Ascending aorta (tissue), 2 donors: ENCODE results near the gene ISCA2. TPM values are rescaled to one million over a fixed set of nuclear protein-coding genes. Genes with fewer than 3 reads are reported as not detected.

Experiments used
- DNase-seq, 2 donors: peaks; one replicate each; pipeline ENCODE4 v3.0.0-alpha.2; 2019; ENCODE audit warnings: low spot score in 2 of 2
- H3K27ac ChIP-seq, 2 donors: fragments of 200-600 bp; sonication (generic); one replicate each; pipeline ENCODE4 v1.5.1; 2016 to 2017; ENCODE audit warnings: mild to moderate bottlenecking in 1 of 2
- H3K27me3 ChIP-seq: fragments of 200-600 bp; sonication (generic); one replicate; pipeline ENCODE4 v1.5.1; 2017
- H3K36me3 ChIP-seq, 2 donors: fragments of 200-600 bp; sonication (generic); one replicate each; pipeline ENCODE4 v1.5.1; 2016
- H3K4me1 ChIP-seq, 2 donors: fragments of 200-600 bp; sonication (generic); one replicate each; pipeline ENCODE4 v1.5.1; 2016 to 2017; ENCODE audit warnings: mild to moderate bottlenecking in 1 of 2
- H3K4me3 ChIP-seq, 2 donors: fragments of 200-600 bp; sonication (generic); one replicate each; pipeline ENCODE4 v1.5.1; 2016 to 2017; ENCODE audit warnings: mild to moderate bottlenecking in 1 of 2
- H3K9me3 ChIP-seq, 2 donors: fragments of 200-600 bp; sonication (generic); one replicate each; pipeline ENCODE4 v1.5.1; 2016
- intact Hi-C: fragments of 100-400 bp; cut with DNase I; formaldehyde crosslinking; loops from one replicate; pipeline ENCODE4 v1.15.1; 2023
- total RNA-seq: library from RNA; depleted of rRNA; stranded (reverse); fragments of >200 nt; gene quantifications from one replicate; pipeline ENCODE4 v1.1.0, GENCODE V29; 2016
- TF ChIP-seq, protein P1 (sequence below), 3 experiments: fragments of 200-600 bp in 2 of 3; fragments of 450-650 bp in 1 of 3; sonication (generic) in 2 of 3; IDR thresholded peaks; one replicate each; pipeline ENCODE4 v1.5.1; 2016 to 2019; ENCODE audit warnings: antibody characterized with exemption in 3 of 3, mild to moderate bottlenecking in 1 of 3, moderate library complexity in 1 of 3

The ISCA2 gene
- total RNA-seq, 1 donor from 2014 or later, result 10.0 TPM

DNA sequence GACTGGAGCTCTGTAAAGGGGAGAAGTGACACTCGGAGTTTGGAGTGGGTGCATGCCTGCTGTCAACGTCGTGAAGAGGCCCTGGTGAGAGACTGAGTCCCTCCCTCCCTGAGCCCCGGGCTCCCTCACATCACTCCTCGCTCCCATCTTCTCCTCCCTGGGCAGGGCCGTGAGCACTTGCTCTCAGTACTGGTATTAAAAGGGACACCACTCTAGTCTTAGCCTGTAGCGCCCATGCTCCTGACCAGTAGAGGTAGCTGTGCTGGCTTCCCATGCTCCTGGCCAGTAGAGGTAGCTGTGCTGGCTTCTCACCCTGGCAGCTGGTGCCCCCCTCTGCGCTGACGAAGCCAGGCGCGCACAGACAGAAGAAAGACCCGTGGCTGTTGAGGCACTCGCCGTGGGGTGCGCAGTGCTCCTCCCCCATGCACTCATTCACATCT, 14.7 kb downstream of the ISCA2 start:
- Histone ChIP-seq H3K36me3 (peaks cover 69 to 78% of the 10 kb centered on the region in 2 donors), H3K27ac (peak overlapping the region; percentile 78 to 82), H3K4me1 (peaks cover 5 to 29% of the 10 kb centered on the region in 2 donors), H3K4me3 (no peak overlapping the region), H3K27me3 (no peaks in the 10 kb centered on the region), H3K9me3 (no peaks in the 10 kb centered on the region)
- intact Hi-C loops, result no loop called here
- DNase-seq, result peak in 1 of 2 donors; percentile 58
- TF ChIP-seq, protein P1, sequence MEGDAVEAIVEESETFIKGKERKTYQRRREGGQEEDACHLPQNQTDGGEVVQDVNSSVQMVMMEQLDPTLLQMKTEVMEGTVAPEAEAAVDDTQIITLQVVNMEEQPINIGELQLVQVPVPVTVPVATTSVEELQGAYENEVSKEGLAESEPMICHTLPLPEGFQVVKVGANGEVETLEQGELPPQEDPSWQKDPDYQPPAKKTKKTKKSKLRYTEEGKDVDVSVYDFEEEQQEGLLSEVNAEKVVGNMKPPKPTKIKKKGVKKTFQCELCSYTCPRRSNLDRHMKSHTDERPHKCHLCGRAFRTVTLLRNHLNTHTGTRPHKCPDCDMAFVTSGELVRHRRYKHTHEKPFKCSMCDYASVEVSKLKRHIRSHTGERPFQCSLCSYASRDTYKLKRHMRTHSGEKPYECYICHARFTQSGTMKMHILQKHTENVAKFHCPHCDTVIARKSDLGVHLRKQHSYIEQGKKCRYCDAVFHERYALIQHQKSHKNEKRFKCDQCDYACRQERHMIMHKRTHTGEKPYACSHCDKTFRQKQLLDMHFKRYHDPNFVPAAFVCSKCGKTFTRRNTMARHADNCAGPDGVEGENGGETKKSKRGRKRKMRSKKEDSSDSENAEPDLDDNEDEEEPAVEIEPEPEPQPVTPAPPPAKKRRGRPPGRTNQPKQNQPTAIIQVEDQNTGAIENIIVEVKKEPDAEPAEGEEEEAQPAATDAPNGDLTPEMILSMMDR (IDR thresholded peaks at IDR 0.05), result no peak

DNA sequence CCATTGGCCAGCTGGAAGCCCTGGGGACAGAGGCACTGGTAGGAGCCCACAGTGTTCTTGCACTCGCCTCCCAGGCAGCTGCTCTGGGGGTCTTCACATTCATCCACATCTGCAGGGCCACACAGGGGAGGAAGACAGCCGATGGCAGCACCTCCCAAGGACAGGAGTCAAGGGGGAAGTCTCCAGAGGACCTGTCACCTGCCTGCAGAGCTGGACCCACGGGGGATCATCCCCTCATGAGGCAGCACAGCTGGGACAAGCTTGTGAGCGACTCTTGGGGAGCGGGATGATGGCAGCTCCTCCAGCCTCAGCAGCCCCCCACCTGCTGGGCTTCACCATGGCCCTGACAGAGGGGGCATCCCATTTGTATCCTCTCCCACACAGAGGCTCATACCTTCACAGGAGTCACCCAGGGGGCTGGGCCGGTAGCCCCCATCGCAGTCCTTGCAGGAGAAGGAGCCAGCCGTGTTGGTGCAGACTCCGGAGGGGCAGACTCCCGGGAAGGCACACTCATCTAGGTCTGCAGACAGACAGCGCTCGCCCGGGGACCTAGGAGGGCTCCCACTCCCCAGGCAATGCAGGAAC, 15.4 kb downstream of the ISCA2 start:
- Histone ChIP-seq H3K9me3 (no peaks in the 10 kb centered on the region), H3K4me3 (no peak overlapping the region), H3K4me1 (peaks cover 5 to 35% of the 10 kb centered on the region in 2 donors), H3K36me3 (peaks cover 68 to 72% of the 10 kb centered on the region in 2 donors), H3K27me3 (no peaks in the 10 kb centered on the region), H3K27ac (peak overlapping the region; percentile 78 to 82)
- TF ChIP-seq, protein P1 (IDR thresholded peaks at IDR 0.05), result no peak
- intact Hi-C loops, result no loop called here
- DNase-seq, result peak in 1 of 2 donors; percentile 61

DNA sequence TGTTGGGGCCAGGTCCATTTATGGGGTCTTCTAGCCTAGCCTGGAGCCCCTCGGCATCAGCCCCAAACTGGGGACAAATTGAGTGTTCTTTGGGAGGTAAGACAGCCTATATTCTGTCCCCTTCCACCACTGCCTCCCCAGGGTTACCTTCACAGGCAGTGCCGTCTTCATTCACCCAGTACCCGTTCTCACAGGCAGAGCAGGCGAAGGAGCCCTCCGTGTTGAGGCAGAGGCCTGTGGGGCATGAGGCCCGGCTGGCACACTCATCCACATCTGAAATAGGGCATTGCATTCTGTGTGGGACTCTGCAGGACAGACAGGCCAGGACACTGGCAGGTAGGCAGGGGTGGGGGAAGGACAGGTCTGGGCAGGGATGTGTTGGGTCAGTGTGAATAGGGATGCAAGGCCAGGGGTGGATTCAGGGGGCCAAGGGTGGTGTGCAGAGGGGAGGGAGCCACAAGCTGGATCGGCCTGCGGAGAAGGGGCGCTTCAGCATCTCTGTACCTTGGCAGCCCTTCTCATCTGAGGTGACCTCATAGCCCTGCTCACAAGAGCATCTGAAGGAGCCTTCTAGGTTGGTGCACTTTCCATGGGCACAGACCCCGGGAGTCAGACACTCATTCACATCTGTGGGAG, 16.1 kb downstream of the ISCA2 start:
- H3K4me1 ChIP-seq, result peaks cover 5 to 39% of the 10 kb centered on the region in 2 donors
- TF ChIP-seq, protein P1 (IDR thresholded peaks at IDR 0.05), result no peak
- peak overlapping the region; percentile 78 to 82 for H3K27ac ChIP-seq
- intact Hi-C loops, result loop anchor here (5.0 kb wide), 1 partner anchor 38 kb away; no protein-coding TSS in a partner anchor
- H3K4me3 ChIP-seq, result no peak overlapping the region
- DNase-seq, result no peak
- peaks cover 60 to 64% of the 10 kb centered on the region in 2 donors for H3K36me3 ChIP-seq
- H3K9me3 ChIP-seq, result no peaks in the 10 kb centered on the region
- no peaks in the 10 kb centered on the region for H3K27me3 ChIP-seq

DNA sequence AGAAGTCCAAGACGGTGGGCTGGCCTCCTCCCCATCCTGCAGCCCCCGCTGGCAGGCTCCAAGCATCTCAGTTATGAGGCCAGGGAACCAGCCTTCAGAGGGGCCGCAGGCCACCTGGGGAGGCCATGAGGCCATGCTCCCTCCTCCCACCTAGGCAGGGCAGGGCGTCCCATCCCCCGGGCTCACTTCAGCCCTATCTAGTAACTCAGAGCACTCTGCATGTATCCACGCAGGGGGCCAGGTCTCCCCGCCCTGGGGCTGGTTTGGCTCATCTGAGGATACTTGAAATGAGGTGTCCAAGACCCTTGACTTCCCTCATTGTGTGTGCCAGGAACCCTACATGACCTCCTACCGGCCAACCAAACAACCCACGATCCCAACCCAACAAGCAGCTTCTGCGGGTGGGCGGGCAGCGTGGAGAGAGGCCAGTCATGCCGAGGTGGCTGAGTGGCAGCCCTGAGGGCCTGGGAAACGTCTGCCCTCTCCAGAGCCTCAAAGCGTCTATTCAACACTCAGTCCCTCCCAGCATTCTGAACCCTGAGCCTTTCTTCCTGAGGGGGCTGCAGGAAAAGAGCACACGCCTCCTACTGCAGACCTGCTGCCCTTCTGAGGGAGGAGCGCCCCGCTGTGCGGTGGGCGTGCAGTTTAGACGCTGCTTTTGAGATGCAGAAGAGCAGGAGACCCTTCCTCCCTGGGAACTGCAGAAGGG, 16.8 kb downstream of the ISCA2 start:
- DNase-seq, result no peak
- no peak overlapping the region for H3K4me3 ChIP-seq
- TF ChIP-seq, protein P1 (IDR thresholded peaks at IDR 0.05), result no peak
- H3K27ac ChIP-seq, result peak overlapping the region; percentile 78 to 82
- intact Hi-C loops, result loop anchor here (5.0 kb wide), 1 partner anchor 37 kb away; no protein-coding TSS in a partner anchor
- no peaks in the 10 kb centered on the region for H3K9me3 ChIP-seq
- peaks cover 5 to 39% of the 10 kb centered on the region in 2 donors for H3K4me1 ChIP-seq
- peaks cover 53 to 57% of the 10 kb centered on the region in 2 donors for H3K36me3 ChIP-seq
- H3K27me3 ChIP-seq, result no peaks in the 10 kb centered on the region

DNA sequence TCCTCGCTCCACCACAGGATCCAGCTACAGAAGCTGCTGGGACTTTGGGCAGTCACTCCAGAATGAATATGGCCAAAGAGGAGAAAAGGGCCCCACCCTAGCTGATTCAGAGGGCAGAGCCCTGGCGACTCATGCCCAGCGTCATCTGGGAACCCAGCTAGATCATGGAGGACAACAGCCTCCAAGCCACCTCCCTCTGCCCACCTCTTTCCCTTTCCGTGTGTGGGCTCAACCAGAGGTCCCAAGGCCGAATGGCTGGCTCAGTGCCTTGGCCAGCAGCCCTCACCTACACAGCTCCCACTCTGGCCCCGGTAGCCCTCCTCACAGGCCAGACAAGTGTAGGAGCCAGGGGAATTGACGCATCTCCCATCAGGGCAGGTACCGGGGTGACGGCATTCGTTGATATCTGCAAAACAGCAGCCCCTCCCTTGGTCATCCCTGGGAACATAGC, 17.4 kb downstream of the ISCA2 start:
- no peaks in the 10 kb centered on the region for H3K9me3 ChIP-seq
- no peak overlapping the region for H3K4me3 ChIP-seq
- TF ChIP-seq, protein P1 (IDR thresholded peaks at IDR 0.05), result no peak
- intact Hi-C loops, result loop anchor here (5.0 kb wide), 1 partner anchor 36 kb away; no protein-coding TSS in a partner anchor
- peak overlapping the region; percentile 78 to 82 for H3K27ac ChIP-seq
- peaks cover 5 to 39% of the 10 kb centered on the region in 2 donors for H3K4me1 ChIP-seq
- peaks cover 53 to 57% of the 10 kb centered on the region in 2 donors for H3K36me3 ChIP-seq
- H3K27me3 ChIP-seq, result no peaks in the 10 kb centered on the region
- peak in 1 of 2 donors; percentile 85 for DNase-seq
